ENCODE results near the gene ANKRD23. TPM values are rescaled to one million over a fixed set of nuclear protein-coding genes. Genes with fewer than 3 reads are reported as not detected.
"Not testable (repeated sequence)": the region's sequence is repeated elsewhere in the genome, so short reads cannot be mapped to it uniquely, and the experiment has no call there.

ANKRD23 gene
- total RNA-seq, 1 experiment from 2014 or later: 2.5 TPM

DNA sequence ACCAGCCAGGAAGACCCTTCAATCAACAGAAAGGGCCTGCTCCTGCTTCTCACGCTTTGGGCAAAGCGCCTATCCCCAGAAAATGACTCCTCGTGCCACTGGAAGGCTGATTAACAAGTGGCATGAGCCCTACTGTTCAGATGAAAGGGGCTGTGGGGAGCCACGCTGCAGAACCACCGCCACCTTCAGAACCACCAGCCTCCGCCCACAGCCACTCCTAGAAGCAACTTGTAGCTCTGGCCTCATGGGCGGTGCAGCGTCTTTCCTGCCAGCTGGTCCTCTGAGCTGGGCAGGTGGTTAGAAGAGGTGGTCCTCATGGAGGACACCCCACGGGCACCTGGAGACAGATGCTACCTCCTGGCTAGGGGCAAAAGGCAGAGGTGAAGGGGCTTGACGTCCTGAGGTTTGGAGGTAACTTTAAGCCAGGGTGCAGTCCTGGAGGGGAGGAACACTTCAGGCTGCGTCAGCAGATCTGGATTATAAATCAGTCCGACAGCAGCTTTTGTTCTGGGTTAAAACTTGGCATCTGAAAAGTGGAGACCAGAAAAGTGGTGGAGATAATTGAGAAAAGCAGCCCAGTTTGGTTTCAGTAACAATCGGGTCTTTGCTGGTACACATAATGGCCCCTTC, 26.9 kb upstream of the ANKRD23 start:
- peaks cover 2% of the 10 kb centered on the region; the same call in 1 of the 2 replicates for H3K27me3 ChIP-seq (ENCODE audit: control insufficient read depth, insufficient read depth, low read length)
- DNase-seq: no peak
- peak overlapping the region; percentile 95 for H3K4me3 ChIP-seq (ENCODE audit: insufficient read depth, low read depth, low read length)
- H3K36me3 ChIP-seq (replicated peaks; ENCODE audit: control insufficient read depth, insufficient read depth, low read length): peaks cover 18% of the 10 kb centered on the region

DNA sequence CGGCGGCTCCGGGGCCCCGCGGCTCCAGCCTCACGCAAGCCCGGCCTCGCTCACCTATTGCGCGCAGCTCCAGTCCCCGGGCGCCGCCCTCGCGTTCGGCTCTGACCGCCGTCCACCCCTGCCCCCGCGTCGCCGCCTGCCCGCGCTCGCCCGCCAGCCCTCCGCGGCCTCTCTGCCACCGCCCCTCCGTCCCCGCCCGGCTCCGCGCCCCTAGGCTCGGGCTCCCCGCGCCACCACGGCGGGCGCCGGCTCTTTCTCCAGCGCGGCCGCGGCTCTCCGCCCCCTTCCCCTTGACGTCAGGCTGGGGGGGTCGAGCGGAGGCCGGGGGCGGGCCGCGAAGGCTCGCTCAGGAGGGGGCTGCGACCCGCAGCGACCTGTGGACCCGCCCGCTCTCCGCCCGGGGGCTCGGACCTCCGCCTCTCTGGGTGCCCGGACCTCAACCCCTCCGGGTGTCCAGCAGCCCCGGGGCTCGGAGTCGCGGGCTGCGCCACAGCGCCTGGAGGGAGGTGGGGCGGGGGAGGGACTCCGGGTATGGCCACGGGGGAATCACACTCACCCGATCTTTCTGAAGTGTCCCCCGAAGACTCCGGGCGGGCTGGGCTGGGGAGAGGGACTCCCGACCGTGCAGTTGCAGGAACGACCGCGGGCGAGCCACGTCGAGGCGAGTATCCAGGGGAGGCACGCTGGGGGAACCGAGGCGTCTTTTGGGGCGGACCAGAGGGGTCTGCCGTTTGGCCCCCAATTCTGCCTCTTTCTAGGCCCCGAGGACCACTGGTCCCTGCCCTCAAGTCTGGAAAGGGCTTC, 26.2 kb upstream of the ANKRD23 start, which contains the start of gene SEMA4C:
SEMA4C (minus strand) TSS at position 259 of the 804 bp plus-strand sequence. CDS start 2,194 bp downstream, outside the sequence.
- peak; percentile 90 for DNase-seq
- Histone ChIP-seq H3K36me3 (replicated peaks; ENCODE audit: control insufficient read depth, insufficient read depth, low read length) (peaks cover 25% of the 10 kb centered on the region), H3K27me3 (ENCODE audit: control insufficient read depth, insufficient read depth, low read length) (peaks cover 2% of the 10 kb centered on the region; the same call in 1 of the 2 replicates), H3K4me3 (ENCODE audit: insufficient read depth, low read depth, low read length) (peak within 1 kb of the TSS; percentile 95)

DNA sequence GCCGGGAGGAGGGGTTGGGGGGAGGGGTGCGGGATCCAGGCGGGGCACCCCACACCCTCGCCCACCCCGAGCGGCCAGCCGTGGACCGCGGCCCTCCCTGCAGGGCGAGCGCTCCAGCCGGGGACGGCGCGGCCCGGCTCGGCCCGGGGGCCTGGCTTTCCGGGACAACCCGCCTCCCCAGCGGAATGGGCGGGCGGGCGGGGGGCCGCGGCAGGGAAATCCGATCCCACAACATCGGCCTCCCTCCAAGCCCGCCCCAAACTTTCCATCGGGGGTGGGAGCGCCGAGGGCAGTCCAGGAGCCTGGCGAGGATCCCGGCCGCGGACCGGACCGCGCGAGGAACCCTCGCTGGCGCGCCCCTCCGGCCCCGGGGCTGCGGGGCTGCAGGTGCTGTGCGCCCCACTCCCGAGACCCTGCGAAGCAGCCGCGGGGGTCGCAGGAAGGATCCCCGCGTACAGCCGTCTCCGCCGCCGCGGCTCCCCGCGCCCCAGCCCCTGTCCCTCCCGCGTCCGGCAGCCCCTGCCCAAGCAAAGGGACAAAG, 25.5 kb upstream of the ANKRD23 start:
- DNase-seq: peak; percentile 93
- Histone ChIP-seq H3K4me3 (ENCODE audit: insufficient read depth, low read depth, low read length) (peak overlapping the region; percentile 95), H3K36me3 (replicated peaks; ENCODE audit: control insufficient read depth, insufficient read depth, low read length) (peaks cover 32% of the 10 kb centered on the region), H3K27me3 (ENCODE audit: control insufficient read depth, insufficient read depth, low read length) (peaks cover 2% of the 10 kb centered on the region; the same call in 1 of the 2 replicates)

DNA sequence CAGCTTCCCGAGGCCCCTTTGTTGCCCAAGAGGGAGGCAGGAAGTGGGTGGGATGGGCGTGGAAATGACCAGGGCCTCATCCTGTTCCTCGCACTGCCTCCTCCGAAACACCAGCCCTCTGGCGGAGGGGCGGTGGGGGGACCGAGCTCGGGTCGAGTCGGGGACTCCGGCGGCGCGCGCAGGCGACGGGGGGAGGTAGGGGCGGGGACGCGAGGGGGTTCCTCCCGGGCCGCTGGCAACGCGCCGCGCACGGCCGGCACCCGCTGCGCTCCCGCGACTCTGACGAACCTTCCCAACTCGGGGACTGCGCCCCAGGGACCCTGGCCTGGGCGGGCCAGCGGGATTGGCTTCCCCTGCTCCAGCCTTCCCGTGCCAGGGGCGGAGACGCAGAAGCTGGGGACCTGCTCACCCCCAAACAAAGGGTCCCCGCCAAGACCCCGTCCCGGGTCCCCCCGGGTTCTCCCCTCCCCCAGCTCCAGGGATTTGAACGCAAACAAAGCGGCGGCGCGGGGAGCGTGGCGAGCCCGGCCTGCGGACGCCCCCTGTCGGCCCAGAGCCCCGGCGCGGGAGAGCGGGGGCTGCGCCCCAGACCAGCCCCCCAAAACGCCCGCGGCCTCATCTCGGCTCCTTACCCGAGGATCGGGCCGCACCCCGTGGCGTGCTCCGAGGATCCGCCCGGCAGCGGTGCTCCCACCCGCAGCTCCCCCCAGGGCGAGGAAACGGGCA, 24.9 kb upstream of the ANKRD23 start:
- DNase-seq: peak; percentile 97
- H3K4me3 ChIP-seq (ENCODE audit: insufficient read depth, low read depth, low read length): peak overlapping the region; percentile 95
- peaks cover 38% of the 10 kb centered on the region for H3K36me3 ChIP-seq (replicated peaks; ENCODE audit: control insufficient read depth, insufficient read depth, low read length)
- peaks cover 2% of the 10 kb centered on the region; the same call in 1 of the 2 replicates for H3K27me3 ChIP-seq (ENCODE audit: control insufficient read depth, insufficient read depth, low read length)

DNA sequence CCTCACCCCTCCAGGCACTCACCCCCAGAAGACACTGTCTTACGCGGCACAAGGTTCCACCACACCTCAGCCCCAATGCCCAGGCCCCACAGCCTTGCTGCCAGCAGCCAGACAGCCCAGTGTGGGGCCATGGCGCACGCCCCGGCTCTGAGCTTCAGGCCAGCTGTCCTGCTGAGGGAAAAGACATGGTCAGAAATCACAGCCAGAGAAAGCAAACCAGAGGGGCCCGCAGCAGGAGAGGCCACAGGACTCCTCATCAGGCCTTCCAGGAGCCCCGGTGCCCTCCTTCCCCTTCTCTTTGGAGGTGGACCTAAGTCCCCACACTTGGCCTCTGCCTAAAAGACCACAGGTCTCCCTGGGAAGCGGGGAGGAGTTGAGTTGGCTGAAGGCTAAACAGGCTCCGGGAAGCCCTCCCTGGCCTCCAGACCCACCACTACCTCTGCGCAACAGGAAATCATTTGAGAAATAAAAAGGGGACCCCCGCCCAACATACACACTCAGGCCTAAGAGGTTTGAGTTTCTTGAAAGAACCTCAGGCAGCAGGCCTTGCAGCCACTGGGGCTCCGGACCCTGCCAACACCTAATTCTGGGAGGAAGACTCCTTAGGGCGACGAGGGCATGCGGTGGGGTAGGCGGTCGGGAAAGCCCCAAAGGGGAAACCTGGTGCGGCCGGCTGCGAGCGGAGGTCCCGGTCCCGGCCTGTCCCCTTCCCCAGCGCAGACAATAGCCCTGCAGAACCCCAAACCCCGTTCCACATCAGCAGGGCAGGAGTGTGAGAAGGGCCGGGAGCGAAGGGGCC, 24.1 kb upstream of the ANKRD23 start:
- Histone ChIP-seq H3K4me3 (ENCODE audit: insufficient read depth, low read depth, low read length) (peak overlapping the region; percentile 95), H3K36me3 (replicated peaks; ENCODE audit: control insufficient read depth, insufficient read depth, low read length) (peaks cover 45% of the 10 kb centered on the region), H3K27me3 (ENCODE audit: control insufficient read depth, insufficient read depth, low read length) (peaks cover 2% of the 10 kb centered on the region; the same call in 1 of the 2 replicates)
- no peak for DNase-seq

DNA sequence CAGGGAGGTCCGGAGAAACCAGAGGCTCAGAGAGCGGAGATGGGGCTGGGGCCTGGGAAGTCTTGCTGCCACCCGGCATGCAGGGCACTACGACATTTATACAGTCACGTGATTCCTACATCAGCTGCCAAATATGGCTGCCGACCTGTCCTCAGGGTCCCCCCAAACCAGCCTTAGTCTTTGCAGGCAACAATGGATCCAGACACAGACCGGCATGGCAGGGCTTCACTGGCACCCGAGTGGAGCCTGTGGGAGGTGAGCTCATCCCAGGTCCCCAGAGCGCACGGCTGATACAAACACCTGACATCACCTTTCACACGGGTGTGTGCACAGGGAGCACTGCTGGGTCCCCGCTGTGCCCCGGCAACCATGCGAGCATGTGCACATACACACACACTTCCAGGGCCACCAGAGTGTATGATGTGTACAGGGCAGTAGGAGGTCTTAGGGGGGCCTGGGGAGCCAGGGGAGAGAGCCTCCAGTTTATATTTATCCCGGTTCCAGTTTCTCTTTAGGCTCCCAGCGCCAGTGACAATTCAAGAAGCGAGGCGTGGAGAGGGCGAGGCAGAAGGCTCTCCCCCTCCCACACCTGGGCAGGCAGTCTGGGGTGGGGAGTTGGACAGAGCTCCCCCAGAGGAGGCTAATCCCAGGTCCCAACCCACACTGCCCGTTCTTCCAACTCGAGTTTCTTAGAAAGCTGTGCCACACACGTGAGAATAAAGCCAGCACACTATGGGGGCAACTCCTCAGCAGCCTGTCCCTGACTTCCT, 23.4 kb upstream of the ANKRD23 start:
- Histone ChIP-seq H3K36me3 (replicated peaks; ENCODE audit: control insufficient read depth, insufficient read depth, low read length) (peaks cover 47% of the 10 kb centered on the region), H3K27me3 (ENCODE audit: control insufficient read depth, insufficient read depth, low read length) (peaks cover 2% of the 10 kb centered on the region; the same call in 1 of the 2 replicates)

DNA sequence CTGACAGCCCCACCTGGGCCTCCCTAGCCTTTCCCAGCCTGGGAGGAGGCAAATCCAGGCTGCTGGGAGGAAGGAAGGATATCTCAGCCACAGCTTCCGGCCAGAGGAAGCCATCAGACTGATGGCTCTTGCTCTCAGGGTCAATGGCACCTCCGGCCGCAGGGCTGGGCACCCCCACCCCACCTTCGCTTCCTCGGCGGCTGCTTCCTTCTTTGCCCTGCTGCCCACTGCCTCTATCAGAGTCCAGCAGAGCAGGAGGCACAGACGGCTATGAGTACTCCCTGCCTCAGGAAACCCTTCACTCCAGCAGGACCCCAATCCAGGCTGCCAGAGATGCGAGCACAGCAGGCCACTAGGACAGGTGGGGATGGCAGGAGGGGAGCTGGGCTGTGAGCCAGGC, 22.8 kb upstream of the ANKRD23 start:
- H3K36me3 ChIP-seq (replicated peaks; ENCODE audit: control insufficient read depth, insufficient read depth, low read length): peaks cover 51% of the 10 kb centered on the region

More for the DNA sequence above, 23.4 kb upstream of the ANKRD23 start:
- no peak for DNase-seq
- peak overlapping the region; percentile 95; the same call in 1 of the 2 replicates for H3K4me3 ChIP-seq (ENCODE audit: insufficient read depth, low read depth, low read length)

DNA sequence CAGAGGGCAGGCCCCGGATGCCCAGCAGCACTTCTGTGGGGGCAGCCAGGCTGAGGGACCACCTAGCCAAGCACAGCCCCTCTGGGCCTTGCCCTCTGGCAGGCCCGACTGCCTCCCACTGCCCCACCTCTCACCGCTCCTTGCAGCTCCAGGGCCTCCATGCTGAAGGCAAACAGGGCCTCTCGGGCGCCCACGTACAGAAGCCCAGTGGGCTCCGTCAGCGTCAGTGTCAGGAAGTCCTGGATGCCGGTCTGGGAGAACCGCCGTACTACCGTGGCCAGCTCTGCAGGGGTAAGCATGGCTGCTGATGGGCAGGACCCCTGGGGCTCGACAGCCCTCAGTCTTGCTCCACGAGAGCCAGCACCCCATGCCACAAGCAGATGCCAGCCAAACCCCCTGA, 22.3 kb upstream of the ANKRD23 start:
- Histone ChIP-seq H3K36me3 (replicated peaks; ENCODE audit: control insufficient read depth, insufficient read depth, low read length) (peaks cover 54% of the 10 kb centered on the region), H3K4me3 (ENCODE audit: insufficient read depth, low read depth, low read length) (no peak overlapping the region), H3K27me3 (ENCODE audit: control insufficient read depth, insufficient read depth, low read length) (peaks cover 2% of the 10 kb centered on the region; the same call in 1 of the 2 replicates)
- no peak for DNase-seq

More for the DNA sequence above, 22.8 kb upstream of the ANKRD23 start:
- Histone ChIP-seq H3K4me3 (ENCODE audit: insufficient read depth, low read depth, low read length) (no peak overlapping the region), H3K27me3 (ENCODE audit: control insufficient read depth, insufficient read depth, low read length) (peaks cover 2% of the 10 kb centered on the region; the same call in 1 of the 2 replicates)
- no peak for DNase-seq

DNA sequence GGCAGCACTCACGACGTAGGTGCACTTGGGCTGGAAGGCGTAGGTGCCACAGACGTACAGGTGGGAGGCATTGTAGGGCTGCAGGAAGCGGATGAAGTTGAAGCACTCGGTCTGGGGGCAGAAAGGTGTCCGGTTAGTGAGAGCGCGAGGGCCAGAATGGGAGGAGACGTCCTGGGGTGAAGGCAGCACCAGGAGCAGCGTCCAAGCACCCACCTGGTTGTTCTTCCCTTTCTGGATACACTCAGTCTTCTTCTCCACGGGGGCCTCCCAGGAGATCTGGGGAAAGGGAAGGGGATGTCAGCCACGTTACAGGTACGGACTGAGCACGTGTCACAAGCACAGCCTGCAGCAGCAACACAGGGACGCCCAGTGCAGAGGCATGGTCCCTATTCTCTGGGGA, 21.8 kb upstream of the ANKRD23 start:
- H3K36me3 ChIP-seq (replicated peaks; ENCODE audit: control insufficient read depth, insufficient read depth, low read length): peaks cover 54% of the 10 kb centered on the region
- no peak overlapping the region for H3K4me3 ChIP-seq (ENCODE audit: insufficient read depth, low read depth, low read length)
- H3K27me3 ChIP-seq (ENCODE audit: control insufficient read depth, insufficient read depth, low read length): peaks cover 1% of the 10 kb centered on the region; the same call in 1 of the 2 replicates
- DNase-seq: no peak

DNA sequence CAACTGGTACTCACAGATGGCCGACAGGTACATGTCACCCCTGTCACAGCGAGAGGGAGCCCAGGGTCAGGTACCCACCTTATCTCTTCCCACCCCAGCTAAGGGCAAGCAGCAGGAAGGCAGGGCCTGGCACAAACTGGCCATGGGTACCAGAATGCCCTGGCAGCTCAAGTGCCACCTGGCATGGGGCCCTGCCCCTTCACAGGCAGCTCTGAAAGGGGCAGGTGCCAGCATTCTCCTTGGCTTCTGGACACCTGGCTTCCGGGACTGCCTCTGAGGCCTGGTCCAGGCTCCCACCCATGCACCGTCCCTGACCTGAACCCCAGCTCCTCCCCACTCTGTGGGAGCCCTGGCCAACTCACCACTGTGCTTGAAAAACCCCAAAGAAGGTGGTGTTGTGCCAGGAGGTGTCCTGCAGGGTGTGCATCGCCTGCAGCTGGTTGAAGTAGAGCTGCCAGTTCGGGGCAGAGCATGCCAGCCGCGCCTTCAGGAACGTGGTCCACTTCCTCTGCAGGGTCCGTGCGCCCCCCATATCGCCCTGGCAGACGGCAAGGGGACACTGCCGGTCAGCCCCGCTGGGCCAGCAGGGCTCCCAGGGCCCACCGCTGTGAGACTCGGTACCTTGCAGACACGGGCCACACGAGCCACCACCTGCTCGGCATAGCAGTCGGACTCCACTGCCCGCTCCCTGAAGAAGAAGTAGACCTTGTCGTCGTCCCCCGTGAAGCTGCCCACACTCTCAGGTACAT, 20.7 kb upstream of the ANKRD23 start:
- DNase-seq: no peak
- H3K4me3 ChIP-seq (ENCODE audit: insufficient read depth, low read depth, low read length): no peak overlapping the region
- H3K36me3 ChIP-seq (replicated peaks; ENCODE audit: control insufficient read depth, insufficient read depth, low read length): peaks cover 58% of the 10 kb centered on the region
- H3K27me3 ChIP-seq (ENCODE audit: control insufficient read depth, insufficient read depth, low read length): no peaks in the 10 kb centered on the region

DNA sequence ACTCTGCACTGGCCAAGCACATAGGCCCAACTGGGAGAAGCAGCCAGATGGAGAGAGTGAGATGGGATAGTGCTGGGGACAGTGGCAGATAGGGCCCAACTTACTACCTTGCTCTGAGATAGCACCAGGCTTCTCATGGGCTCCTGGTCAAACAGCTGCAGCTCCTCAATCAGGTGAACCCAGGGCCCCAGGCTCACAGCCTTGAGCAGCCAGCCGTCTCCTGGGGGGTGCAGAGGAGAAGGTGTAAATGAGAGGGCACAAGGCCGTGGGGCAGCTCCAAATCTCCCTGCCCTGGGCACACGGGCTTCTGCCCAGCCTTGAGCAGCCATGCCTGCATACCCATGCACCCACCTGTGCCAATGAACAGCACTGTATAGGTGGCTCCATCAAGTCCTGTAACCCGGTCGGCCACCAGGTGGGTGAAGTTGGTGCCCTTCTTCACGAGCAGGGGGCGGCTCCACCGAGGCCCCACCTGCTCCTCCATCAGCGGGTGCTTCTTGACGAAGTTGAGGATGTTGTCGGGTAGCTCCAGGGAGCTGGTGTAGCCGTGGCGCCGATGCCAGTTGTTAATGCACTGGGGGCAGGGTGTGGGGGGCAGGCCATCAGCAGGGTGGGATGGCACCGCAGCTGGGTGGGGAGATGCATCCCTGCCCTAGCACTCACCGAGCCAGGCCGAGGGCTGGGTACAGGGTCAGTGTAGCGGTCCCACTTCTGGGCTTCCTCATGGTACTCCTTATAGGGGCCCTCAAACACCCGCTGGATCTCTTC, 19.9 kb upstream of the ANKRD23 start:
- DNase-seq: no peak
- Histone ChIP-seq H3K36me3 (replicated peaks; ENCODE audit: control insufficient read depth, insufficient read depth, low read length) (peaks cover 58% of the 10 kb centered on the region), H3K4me3 (ENCODE audit: insufficient read depth, low read depth, low read length) (no peak overlapping the region), H3K27me3 (ENCODE audit: control insufficient read depth, insufficient read depth, low read length) (no peaks in the 10 kb centered on the region)

DNA sequence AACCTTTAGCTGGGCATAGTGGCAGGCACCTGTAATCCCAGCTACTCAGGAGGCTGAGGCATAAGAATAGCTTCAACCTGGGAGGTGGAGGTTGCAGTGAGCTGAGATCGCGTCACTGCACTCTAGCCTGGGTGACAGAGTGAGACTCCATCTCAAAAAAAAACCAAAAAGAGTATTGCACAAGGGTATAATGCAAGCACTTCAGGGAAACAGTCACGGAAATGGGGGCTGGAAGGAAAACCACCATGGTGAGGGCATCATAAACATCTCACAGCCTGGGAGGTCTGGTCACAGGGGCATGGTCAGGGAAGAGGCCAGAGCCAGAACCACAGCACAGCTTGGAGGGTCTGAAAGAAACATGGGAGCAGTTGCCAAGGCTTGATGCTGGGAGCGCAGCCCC, 19.2 kb upstream of the ANKRD23 start:
- not testable (repeated sequence) for DNase-seq; H3K4me3 ChIP-seq (ENCODE audit: insufficient read depth, low read depth, low read length); H3K27me3 ChIP-seq (ENCODE audit: control insufficient read depth, insufficient read depth, low read length)
- peaks cover 58% of the 10 kb centered on the region for H3K36me3 ChIP-seq (replicated peaks; ENCODE audit: control insufficient read depth, insufficient read depth, low read length)

All from H7 (cell line).